GM10266 (cell line): ENCODE data around the gene CNMD.
"Not testable (repeated sequence)": the region's sequence is repeated elsewhere in the genome, so short reads cannot be mapped to it uniquely, and the experiment has no call there.

Experiments
- DNase-seq: peaks from one replicate; pipeline ENCODE4 v3.0.0; 2012; ENCODE audit errors: extremely low spot score
- TF ChIP-seq, protein P1 (sequence below): IDR thresholded peaks from 2 replicates; pipeline ENCODE4 v1.5.1; 2012; ENCODE audit warnings: mild to moderate bottlenecking, low read depth; ENCODE audit not compliant: control insufficient read depth, insufficient read depth; ENCODE audit errors: missing control alignments

Gene CNMD

DNA sequence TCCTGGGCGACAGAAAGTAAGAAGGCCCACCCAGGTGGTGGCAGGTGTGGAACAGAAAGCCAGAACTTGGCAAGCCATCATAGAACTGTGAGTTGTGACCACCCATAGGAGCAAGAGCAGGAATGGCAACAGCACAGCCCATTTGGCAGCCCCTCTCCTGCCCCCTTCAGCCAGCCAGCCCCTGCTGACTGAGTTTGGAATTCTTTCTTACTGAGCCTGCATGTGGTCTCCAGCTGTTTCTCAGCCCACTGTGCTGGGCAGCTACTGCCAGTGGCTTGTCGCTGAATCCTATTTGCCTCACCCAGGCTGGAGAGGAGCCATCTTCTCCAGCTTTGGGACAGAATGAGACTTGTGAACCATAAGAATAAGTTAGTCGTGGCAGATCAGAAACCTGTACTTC is 28.3 kb downstream of the CNMD start:
- TF ChIP-seq, protein P1, sequence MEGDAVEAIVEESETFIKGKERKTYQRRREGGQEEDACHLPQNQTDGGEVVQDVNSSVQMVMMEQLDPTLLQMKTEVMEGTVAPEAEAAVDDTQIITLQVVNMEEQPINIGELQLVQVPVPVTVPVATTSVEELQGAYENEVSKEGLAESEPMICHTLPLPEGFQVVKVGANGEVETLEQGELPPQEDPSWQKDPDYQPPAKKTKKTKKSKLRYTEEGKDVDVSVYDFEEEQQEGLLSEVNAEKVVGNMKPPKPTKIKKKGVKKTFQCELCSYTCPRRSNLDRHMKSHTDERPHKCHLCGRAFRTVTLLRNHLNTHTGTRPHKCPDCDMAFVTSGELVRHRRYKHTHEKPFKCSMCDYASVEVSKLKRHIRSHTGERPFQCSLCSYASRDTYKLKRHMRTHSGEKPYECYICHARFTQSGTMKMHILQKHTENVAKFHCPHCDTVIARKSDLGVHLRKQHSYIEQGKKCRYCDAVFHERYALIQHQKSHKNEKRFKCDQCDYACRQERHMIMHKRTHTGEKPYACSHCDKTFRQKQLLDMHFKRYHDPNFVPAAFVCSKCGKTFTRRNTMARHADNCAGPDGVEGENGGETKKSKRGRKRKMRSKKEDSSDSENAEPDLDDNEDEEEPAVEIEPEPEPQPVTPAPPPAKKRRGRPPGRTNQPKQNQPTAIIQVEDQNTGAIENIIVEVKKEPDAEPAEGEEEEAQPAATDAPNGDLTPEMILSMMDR, result no peak
- no peak for DNase-seq

DNA sequence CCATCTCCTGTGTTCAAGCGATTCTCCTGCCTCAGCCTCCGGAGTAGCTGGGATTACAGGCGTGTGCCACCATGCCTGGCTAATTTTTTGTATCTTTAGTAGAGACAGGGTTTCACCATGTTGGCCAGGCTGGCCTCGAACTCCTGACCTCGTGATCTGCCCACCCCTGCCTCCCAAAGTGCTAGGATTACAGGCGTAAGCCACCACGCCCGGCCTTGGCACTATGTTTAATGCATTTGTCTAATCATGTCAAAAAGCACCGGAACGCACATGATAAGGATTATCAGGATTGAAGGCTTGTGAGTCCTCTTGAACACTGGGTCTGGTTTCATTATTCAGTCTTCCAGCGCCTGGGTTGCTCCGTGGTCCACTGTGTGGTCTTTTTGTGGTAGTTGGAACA is 31.4 kb downstream of the CNMD start:
- not testable (repeated sequence) for DNase-seq

DNA sequence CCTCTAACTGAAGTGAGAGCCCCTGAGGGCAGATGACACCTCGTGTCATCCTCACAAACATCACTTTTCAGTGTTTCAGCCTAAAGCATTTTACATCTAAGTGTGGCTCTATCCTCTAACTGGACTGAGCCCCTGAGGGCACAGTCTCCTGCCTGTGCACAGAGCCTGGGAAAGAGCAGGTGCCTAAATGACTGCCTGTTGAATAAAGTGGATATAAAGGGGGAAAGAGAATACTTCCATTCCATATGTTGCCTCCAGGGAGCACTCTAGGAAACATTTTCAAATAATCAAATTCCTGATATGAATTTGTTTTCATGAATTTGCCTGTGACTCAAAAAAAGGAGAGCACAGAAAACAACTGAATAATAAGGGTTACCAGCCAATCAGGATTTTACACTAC is 32.2 kb downstream of the CNMD start:
- no peak for DNase-seq
- TF ChIP-seq, protein P1, result no peak

DNA sequence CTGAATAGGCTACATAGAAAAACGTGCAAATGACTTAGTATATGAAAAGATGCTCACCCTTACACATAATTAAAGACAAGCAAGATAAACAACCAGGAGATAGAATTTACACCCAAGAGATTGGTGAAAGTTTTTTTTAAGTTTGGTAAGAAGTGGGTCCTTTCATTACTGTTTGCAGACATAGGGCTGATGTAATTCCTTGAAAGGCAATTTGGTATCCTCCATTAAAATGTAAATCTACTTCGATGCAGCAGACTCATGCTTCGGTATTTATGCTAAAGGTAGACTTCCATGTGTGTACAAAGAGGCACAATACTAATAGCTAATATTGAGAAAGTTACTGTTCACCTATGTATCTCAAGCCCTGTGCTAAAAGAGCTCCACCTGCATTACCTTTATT is 33.5 kb downstream of the CNMD start:
- DNase-seq, result no peak
- TF ChIP-seq, protein P1, result no peak

DNA sequence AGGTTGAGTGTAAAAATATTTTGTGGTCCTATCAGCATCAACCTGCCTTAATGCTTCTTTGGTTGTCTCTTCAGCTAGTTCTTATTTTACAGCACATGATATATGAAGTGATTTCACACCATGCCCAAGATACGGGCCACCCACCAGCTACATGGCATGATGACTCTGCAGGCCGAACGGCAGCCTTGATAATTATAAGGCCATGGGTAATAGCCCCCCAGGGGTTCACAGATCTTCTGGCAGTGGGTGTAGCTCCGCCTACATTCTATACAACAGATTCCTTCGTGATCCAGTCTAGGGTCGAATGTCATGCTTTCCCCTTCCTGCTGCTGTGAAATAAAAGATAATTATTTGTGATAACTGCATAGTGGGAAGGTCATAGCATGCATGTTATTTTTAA is 36.1 kb downstream of the CNMD start:
- DNase-seq, result no peak
- TF ChIP-seq, protein P1, result no peak

DNA sequence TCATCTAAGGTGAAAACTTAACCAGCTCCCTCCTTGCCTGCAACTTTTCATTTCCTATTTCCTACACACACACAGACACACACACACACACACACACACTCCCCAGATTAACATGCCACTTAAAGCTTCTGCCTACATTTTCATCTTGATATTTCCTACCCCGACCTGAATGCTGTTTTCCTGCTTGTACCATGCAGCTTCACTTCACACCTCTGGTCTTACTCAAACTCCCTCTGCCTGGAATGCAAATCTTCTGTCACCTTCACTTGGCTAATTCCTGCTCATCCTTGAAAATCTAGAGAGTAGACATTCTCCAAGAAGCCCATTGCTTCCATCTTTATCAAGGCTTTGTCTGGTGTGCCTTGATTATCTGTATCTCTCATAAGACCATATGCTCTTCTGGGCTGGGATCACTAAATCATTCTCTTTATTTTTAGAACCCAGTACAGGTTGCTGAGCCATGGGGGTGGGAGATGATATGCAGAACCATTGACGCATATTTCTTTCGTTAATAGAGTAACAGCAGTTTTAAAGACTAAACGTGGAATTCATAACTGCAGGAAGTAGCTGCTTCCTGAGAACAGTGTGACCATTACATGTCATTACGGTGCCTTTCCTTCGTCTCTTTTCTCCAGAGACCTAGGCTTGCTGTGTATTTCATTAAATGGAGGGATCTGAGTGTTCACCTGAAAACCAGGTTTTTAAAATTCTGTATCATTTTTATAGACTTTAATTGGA is 37.7 kb downstream of the CNMD start:
- TF ChIP-seq, protein P1, result no peak
- DNase-seq, result no peak

DNA sequence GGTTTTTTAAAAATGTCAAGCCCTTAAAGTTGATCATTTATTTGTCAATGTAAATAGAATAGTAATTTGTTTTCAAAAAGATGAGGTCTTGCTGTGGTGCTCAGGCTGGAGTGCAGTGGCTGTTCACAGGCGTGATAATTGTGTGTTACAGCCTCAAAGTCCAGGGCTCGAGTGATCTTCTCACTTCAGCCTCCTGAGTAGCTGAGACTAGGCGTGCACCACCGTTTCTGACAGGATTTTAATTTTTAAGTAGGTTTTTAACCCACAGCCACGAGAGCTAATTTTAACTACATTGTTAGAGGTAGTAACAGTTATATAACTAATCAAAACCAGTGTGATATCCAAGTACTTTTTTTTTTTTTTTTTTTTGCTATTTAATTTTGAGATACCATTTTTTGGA is 43.1 kb downstream of the CNMD start:
- TF ChIP-seq, protein P1, result no peak
- no peak for DNase-seq

DNA sequence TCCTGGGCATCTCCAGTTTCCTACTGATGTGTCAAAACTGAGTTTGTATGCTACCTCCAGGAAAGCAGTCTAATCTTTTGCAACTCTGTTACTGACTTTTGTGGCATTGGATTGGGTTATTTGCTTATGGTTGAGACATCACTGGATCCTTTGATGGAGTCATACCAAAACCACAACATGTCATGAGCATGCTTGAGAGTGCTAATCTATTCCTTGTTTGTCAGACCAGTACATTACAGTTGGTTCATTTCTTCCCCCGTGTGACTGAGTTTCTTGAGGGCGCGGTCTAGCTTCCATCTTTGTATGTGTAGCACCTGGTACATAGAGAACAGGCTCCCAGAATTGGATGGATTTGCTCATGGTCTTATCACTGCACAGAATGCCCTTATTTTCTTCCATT is 43.8 kb downstream of the CNMD start:
- TF ChIP-seq, protein P1, result no peak
- DNase-seq, result peak; percentile 12
